Inferior parietal cortex (tissue), 1 donor: Measurements from ENCODE around the gene ST7.
A peak's percentile ranks its signal among the peaks of the same experiment; 100 is the strongest.
"Not testable (repeated sequence)": the region's sequence is repeated elsewhere in the genome, so short reads cannot be mapped to it uniquely, and the experiment has no call there.

Experiments
- DNase-seq: peaks from one replicate; pipeline ENCODE4 v3.0.0-alpha.2; 2016; ENCODE audit errors: extremely low spot score

ST7 gene

GRCh38 chr7:117009705-117010361 is 56.5 kb downstream of the ST7 start:
- no peak for DNase-seq

DNA sequence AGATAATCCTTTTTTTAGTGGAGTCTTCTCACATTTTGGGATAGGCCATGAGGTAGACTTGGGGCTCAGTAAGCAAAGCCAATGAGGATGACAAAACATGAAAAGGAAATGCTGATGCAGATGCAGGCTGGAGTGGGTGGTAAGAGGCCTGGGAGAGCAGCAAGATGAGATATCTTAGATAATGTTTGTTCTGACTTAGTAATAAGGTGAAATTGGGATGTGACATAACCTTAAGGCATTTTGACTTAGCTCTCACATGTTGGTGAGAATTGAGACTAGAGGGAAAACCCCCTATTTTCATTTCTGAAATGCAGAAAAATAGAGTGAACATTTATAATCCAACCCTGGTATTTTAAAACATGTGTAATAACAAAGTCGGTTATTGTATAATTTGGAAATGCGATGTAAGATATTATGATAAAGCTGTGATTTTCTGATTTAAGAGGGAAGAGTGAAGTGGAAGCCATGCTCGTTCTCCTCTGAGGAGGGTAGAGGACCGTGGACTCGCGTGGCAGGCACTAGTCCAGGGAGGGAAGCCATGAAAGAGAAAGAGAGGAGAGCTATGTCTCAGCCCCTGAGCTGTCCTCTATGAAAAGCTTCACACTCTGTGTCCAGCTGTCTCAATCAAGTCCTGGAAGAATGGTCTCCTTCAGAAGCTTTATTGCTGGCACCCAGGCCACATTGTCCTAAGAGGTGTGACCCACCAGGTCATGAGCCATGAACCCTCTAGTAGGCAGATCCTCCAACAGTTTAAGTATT is 57.3 kb downstream of the ST7 start:
- no peak for DNase-seq

- no peak for DNase-seq
Measured at GRCh38 chr7:117011419-117012260, 58.3 kb downstream of the ST7 start.

DNA sequence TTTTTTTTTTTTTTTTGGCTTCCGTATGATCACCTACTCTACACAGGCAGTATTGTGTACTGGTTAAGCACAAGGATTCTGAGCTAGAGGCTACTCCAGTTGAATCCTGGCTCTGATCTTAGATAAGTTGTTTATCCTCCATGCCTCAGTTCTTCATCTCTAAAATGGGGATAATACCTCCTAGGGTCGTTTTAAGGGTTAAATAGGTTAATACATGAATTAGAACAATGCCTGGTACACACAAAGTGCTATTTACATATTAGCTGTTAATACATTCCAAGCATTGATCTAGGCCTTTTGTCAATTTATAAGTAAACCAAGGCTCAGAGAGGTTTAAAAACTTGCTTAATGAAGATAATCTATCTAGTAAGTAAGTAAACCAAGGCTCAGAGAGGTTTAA is 59.0 kb downstream of the ST7 start:
- DNase-seq: no peak

DNA sequence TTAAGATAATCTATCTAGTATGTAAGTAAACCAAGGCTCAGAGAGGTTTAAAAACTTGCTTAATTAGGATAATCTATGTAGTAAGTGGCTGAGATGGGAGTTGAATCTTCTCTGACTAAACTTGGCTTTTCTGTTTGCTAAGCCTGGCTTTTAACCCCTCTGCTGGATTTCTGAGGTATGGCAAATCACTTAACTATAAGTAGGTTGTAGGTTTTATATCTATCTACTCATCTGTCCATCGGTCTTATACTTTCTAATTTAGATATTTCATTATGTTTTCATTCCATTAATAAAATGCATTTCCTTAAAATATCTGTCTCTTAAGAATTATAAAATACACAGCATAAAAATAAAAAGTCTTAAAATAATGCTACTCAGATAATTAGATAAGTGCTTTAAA is 59.4 kb downstream of the ST7 start:
- DNase-seq: no peak

DNA sequence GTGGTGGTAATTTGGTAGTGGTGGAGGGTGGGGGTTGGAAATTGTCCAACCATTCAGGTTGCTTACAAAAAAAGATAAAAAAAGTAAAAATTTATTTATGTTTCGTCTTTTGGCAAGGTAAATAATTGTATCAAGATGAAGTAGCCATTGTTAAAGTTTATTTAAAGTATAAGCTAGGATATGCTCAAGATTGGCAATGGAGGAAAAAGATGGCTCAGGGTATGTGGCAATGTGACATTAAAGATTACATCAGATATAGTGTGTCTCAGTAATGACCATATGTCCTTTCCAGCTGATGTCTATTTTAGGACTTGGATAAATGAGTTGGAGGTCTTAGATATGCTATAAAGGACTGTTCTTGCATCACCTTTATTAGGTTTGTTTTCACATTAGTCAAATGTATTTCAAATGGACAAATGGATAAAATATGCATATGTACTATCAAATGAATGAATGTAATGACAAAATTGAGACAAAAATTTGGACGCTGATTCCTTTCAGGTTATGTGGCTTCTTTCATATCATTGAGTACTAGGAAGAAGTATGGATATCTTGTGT is 60.9 kb downstream of the ST7 start:
- DNase-seq: no peak

DNA sequence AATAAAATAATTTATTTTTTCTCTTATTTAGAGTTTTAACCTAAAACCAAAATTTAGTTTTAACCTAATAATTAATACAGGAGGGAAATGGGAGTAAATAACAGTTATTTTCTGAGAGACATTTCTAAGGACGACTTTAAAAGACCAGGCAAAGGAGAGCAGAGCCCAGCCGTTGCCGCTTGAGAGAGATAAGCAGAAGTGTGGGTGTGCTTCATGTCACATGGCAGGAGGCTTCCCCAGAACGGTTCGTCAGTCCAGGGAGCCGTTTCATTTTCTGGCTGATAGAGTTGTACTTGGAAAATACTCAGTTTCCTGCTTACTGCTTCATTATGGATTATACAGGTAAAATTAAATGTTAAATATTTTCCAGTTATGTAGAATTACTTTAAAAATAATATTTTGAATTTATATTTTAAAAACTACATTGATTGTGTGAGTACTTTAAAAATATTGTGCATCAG is 61.4 kb downstream of the ST7 start:
- peak; percentile 76 for DNase-seq

- DNase-seq: no peak
Measured at GRCh38 chr7:117015258-117016184, 62.2 kb downstream of the ST7 start.

DNA sequence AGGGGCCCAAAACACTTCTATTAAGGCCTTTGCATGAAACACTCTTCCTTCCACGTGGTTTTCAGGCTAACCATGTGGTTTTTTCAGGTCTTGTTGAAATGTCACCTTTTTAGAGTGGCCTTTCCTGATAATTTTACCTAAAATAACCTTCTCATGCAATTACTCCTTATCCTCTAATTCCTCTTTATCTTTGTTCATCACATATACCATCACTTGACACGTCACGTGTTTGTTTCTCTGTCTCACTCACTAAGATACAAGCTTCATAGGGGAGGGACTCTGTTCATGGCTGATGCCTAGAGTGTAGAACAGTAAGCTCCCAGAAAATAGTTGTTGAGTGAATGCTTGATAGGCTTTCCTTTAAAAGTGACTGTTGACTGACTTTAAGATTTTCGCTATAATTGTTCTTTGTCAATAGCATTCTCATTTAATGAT is 63.7 kb downstream of the ST7 start:
- DNase-seq: no peak

DNA sequence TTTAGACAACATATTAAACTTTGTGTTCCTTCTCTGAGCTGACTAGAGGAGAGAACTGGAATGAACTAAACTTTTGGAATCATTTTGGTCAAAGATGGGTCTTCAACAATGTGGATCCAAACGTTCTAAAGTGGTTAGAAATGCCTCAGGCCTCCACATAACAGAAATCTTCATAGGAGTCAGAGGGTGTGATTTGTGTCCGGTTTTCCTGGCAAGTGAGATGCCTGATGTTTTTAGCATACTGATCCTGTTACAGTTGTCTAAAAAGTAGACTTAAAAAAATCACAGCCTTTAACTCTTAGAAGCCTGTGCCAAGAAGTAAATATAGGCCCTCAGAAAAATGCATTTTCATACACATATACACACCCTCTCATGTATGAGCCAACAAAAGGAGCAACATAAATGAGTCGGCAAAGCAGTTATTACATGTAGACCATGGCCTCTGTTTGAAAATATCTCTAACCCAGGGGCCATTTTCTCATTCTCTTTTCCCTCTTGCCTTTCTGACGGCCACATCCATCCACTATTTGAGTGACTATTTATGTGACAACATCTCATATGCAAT is 64.5 kb downstream of the ST7 start:
- DNase-seq: no peak

DNA sequence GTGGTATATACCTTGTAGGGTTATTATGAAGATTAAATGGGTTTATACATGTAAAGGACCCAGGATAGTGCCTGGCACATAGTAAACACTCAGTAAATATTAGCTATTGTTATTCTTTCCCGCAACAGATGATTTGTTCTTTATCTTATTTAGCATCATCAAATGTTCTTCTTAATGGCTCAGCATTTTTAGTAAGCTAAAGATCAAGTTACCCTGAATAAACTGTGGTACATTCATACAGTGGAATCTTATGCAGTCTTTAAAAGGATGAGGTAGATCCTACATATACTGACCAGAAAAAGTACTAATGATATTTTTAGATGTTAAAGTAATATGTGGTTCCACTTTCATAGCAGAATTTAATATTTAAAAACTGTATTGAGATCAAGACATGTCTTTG is 65.4 kb downstream of the ST7 start:
- DNase-seq: no peak

DNA sequence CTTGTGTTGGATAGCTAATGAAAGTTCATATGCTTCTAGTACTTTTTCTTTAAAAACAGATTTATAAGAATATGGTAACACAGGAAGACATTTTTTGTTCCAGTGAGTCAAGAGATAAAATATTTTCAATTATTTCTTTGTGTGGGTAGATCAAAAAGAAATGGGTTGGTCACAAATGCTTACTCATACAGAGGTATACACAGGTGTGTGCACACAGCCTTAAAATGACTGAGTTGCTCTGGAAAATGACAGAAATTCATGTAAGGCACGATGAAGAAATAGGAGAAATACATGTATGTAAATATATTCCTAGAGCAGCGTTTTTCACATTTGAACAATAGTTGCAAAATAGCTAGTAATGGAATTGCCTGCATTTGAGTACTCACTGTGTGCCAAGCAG is 66.0 kb downstream of the ST7 start:
- no peak for DNase-seq

DNA sequence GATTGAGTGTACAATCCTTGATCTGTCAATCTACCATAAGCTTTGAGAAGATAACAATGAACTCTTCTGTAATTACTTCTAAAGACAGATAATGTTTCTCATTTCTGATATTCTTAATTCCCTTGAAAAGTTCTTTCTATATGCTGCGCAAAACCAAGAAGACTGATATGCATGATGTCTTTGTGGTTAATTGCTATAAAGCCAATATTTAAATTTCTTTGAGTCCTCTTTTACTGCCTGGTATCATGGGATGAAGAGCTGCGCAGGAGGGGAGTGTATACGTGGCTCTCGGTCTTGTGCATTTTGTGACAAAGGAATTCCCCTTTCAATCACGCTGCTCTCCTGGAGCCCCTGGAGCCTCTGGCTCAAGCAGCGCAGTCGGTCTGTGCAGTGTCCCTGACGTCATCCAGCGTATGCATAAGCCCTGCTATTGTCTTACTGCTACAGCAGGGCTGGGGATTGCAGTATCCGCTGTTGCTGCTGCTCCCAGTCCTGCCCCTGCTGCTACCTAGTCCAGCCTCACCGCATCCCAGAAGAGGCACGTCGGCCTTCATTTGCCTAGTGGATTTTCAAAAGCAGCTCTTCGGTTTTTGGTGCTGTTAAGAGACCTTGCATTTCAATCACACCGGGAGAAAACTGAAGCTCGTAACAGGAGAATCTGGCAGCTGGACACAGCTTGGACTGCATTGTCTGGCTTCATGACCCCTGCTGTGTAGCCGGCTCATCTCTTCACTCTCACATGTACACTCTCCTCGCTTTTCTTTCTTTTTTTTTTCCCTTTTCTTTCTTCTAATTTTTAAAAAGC is 66.7 kb downstream of the ST7 start:
- DNase-seq: peak; percentile 85

DNA sequence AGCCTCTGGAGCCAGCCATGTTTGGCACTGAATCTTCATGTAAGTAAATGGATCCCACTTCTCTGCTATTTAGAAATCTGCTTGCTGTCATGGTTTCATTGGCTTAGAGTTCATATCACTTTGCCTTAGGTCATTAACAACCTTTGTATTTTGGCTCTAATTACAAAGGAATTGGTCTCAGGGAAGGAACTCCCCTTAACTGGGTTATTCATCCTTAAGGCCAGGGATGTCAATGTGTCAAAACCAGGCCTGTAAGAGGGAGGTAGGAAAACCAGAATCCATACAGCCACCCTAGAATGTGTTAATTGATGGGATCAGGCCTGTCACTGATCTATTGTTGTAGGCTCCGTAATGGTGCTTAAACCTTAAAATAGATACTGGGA is 67.3 kb downstream of the ST7 start:
- peak; percentile 63 for DNase-seq

GRCh38 chr7:117021366-117021765 is 68.1 kb downstream of the ST7 start:
- DNase-seq: no peak

- DNase-seq: no peak
Measured at GRCh38 chr7:117021986-117022385, 68.7 kb downstream of the ST7 start.

DNA sequence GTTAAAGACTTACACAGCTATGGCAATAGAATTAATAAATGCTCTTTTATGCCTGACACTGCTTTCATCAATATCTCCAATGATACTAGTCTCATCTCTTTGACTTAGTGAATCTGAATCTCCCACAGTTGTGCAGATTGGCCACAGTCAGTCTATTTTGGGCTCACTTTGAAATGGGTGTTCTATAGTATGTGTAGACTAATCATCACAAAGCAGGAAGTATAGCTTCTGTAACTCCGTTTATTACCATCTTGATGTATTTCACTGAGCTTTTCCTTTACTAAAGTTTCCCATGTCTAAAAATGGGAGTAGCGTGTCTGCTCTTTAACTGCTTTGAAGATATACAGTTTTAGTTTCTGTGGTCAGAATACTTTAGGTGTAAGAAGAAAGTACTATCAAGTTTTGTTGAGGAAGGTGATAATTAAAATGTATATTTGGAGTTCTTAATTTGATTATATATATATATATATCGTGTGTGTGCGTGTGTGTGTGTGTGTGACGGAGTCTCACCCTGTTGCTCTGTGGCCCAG is 70.1 kb downstream of the ST7 start:
- DNase-seq: no peak

DNA sequence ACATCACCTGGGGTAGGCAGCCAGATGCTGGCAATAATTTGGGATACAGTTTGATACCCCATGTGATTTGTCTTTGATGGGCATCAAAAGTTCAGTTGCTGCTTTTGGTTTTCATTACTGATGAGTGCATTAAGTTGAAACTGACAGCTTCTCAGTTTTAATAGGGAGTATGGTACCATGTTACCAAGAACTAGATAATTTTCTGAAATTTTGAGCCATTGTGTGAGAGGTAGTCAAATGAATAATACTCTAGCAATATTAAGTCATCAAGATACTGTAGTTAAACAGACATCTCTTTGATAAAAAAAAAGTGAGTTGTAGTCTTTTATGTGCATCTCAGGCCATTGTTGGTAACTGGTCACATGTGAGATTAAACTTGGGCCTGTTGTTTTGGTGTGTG is 71.5 kb downstream of the ST7 start:
- DNase-seq: no peak

DNA sequence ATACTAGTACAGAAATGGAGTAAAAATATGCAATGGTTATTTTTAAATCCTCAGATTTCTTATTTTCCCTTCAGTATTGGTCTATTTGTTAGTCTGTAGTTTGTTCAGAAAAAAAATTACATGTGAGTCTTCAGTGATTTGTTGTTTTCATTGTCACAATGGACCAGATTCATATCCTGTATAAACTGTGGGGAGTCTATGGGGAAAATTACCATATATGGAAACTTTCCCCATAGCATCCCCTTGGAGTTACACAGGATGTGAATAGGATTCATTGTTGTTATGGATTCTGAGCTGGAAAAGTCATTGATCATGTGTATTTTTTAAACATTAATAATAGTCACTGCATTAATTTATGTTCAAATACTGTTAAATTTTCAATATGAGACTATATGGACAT is 72.6 kb downstream of the ST7 start:
- DNase-seq: no peak

GRCh38 chr7:117030346-117030745 is 77.0 kb downstream of the ST7 start:
- not testable (repeated sequence) for DNase-seq
